Upper lobe of right lung (tissue), 1 donor: ENCODE measurements around the gene GLI3. TPM values are rescaled to one million over a fixed set of nuclear protein-coding genes. Genes with fewer than 3 reads are reported as not detected.

Experiments used
- ATAC-seq: fragments of 200-7000 bp; cut with Tn5 transposase; one replicate; pipeline ENCODE4 v1.9.1; 2020; ENCODE audit warnings: mild to moderate bottlenecking, moderate library complexity
- DNase-seq: peaks from one replicate; pipeline ENCODE4 v3.0.0-alpha.2; 2020
- H3K27ac ChIP-seq: fragments of 200-600 bp; one replicate; pipeline ENCODE4 v1.8.0; 2022
- H3K27me3 ChIP-seq: fragments of 200-600 bp; one replicate; pipeline ENCODE4 v1.8.0; 2022; ENCODE audit warnings: mild to moderate bottlenecking
- H3K36me3 ChIP-seq: fragments of 200-600 bp; one replicate; pipeline ENCODE4 v1.8.0; 2022
- H3K4me1 ChIP-seq: fragments of 200-600 bp; one replicate; pipeline ENCODE4 v1.8.0; 2022
- H3K4me3 ChIP-seq: fragments of 200-600 bp; one replicate; pipeline ENCODE4 v1.8.0; 2022; ENCODE audit warnings: mild to moderate bottlenecking
- H3K9me3 ChIP-seq: fragments of 200-600 bp; one replicate; pipeline ENCODE4 v1.8.0; 2022
- intact Hi-C: fragments of 100-400 bp; cut with DNase I; formaldehyde crosslinking; loops from one replicate; pipeline ENCODE4 v1.11.0; 2022
- total RNA-seq: library from RNA; stranded (reverse); fragmentation: NEBNext Ultra II Directional; extraction: Animal tissue kit (Norgen Biotek cat#: 25700); gene quantifications from one replicate; pipeline ENCODE4 v1.2.1, GENCODE V29; 2021
- TF ChIP-seq, protein P1 (sequence below): fragments of 200-600 bp; IDR thresholded peaks from one replicate; pipeline ENCODE4 v1.8.0; 2022; ENCODE audit warnings: antibody characterized with exemption
- donor health status: DM: no; HTN: yes; CAD: no; lungs with severe emphysema.

GLI3 gene
- total RNA-seq, 1 donor from 2014 or later, result 17.5 TPM

DNA sequence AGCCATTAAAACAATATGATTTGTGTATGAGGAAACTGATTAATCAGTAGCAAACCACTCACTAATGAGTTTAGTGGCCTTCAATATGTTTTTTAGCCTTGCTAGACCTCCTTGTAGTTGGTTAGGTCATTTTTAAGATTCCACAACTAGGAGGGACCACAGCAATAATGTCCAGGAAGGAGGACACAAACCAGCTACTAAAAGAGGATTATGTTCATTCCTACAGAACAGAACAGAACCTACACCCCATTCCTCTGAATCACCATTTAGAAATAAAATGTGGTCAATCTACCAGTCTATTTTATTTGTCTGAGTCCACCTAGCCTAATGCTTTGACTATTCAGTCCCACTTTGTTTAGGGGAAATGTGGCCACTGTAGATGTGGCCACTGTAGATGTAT lies 226.3 kb downstream of the GLI3 start:
- no peak for ATAC-seq
- H3K27me3 ChIP-seq, result no peaks in the 10 kb centered on the region
- TF ChIP-seq, protein P1, sequence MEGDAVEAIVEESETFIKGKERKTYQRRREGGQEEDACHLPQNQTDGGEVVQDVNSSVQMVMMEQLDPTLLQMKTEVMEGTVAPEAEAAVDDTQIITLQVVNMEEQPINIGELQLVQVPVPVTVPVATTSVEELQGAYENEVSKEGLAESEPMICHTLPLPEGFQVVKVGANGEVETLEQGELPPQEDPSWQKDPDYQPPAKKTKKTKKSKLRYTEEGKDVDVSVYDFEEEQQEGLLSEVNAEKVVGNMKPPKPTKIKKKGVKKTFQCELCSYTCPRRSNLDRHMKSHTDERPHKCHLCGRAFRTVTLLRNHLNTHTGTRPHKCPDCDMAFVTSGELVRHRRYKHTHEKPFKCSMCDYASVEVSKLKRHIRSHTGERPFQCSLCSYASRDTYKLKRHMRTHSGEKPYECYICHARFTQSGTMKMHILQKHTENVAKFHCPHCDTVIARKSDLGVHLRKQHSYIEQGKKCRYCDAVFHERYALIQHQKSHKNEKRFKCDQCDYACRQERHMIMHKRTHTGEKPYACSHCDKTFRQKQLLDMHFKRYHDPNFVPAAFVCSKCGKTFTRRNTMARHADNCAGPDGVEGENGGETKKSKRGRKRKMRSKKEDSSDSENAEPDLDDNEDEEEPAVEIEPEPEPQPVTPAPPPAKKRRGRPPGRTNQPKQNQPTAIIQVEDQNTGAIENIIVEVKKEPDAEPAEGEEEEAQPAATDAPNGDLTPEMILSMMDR, result no peak
- no peak for DNase-seq
- H3K4me1 ChIP-seq, result no peaks in the 10 kb centered on the region
- H3K36me3 ChIP-seq, result no peaks in the 10 kb centered on the region
- no peak overlapping the region for H3K27ac ChIP-seq
- H3K4me3 ChIP-seq, result no peak overlapping the region
- peaks cover 6% of the 10 kb centered on the region for H3K9me3 ChIP-seq
- intact Hi-C loops, result no loop called here

DNA sequence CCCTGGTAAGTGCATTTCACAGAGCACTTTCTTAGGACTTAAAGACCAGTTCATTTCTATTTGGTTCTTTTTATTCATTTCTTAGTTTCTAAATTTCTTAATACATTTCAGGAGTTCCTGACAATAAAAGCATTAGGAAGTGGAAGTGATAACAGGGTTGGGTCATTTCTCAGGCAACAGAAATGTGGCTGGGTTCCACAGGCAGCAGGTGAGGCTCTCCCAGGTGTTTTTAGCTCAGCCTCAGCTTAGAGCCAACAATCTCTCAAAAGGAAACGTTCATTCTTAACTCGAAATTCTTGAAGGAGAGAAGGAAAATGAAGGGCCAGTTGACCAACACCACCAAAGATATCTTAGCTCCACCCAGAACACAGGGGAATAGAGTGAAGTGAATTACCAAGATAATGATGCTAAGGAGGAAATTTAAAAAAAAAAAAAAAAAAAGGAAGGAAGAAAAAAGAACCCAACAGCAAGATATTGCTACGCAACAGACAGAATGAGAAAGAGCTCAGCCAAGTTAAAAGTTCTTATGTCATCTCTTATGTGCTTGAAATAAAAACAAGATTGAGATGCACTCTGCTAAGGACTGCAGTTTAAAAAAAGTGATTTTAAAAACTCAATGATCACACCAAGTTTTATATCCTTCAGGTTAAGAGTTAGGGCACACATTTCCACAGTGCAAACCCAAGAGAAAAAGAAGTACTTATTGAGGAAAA lies 230.1 kb downstream of the GLI3 start:
- Histone ChIP-seq H3K27ac (no peak overlapping the region), H3K4me1 (no peaks in the 10 kb centered on the region), H3K9me3 (no peaks in the 10 kb centered on the region), H3K27me3 (no peaks in the 10 kb centered on the region), H3K36me3 (no peaks in the 10 kb centered on the region), H3K4me3 (no peak overlapping the region)
- ATAC-seq, result no peak
- intact Hi-C loops, result no loop called here
- TF ChIP-seq, protein P1, result no peak
- no peak for DNase-seq

DNA sequence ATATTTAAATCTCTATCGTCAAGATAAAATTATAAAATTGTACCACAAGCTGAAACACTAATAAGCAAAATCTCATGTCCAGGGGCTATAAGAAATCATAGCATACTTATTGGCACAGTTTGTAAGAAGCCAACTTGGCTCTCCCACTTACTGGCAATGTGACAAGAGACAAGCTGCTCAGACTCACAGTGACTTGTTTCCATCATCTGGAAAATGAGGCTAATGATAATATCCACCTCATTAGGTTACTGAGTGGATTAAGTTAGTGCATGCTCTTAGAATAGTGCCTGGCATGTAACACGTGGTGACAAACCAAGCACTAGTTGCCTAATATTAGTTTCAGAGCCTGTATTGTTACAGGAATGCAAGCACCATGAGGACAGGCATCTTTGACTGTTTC lies 234.4 kb downstream of the GLI3 start:
- Histone ChIP-seq H3K4me1 (no peaks in the 10 kb centered on the region), H3K9me3 (no peaks in the 10 kb centered on the region), H3K4me3 (no peak overlapping the region), H3K27me3 (no peaks in the 10 kb centered on the region), H3K36me3 (no peaks in the 10 kb centered on the region), H3K27ac (no peak overlapping the region)
- TF ChIP-seq, protein P1, result no peak
- intact Hi-C loops, result no loop called here
- no peak for ATAC-seq
- no peak for DNase-seq

DNA sequence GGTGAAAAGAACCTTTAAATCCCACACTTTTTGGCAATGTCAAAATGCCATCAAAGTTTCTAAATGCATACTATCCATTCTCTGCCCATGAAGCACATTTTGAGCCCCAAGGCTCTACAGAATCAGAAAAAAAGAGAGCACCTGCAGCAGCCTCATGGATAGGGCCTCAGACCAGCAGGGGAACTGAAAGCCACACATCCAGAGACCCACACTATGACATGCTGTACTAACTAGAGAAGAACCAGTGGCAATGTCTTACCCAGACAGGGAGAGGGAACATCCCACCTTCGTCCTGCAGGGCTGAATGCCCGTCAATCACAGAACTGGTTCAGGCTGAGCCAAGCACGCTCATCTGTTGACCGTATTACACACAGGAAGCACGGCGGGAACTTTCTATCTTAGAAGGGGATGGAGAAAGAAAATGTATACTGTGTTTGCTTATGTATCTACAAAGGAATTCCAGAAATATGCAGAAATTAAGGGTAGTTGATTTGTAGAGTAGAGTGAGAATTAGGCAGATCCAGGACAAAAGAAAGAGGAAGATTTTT lies 237.2 kb downstream of the GLI3 start:
- H3K4me1 ChIP-seq, result peaks cover 6% of the 10 kb centered on the region
- ATAC-seq (no peak), DNase-seq (no peak)
- no peak overlapping the region for H3K27ac ChIP-seq
- H3K4me3 ChIP-seq, result no peak overlapping the region
- no peaks in the 10 kb centered on the region for H3K27me3 ChIP-seq
- intact Hi-C loops, result no loop called here
- H3K9me3 ChIP-seq, result no peaks in the 10 kb centered on the region
- TF ChIP-seq, protein P1, result no peak
- no peaks in the 10 kb centered on the region for H3K36me3 ChIP-seq

DNA sequence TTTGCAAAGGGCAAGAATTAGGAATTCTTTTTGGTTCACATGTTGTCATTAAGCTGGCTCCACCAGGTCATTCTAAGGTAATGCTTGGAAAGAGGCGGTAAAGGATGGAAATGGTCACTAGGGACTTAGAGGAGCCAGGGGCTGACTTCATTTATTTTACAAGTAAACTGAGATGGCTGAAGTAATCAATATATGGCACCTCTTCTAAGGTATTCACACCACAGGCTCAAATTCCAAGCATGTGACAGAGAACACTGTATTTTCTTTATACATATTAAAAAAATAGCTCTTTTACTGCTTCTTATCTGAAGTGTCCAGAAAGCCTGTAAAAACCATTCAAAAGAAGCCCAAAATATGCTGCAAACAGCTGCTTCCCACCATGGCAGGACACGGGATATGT lies 239.0 kb downstream of the GLI3 start:
- H3K27me3 ChIP-seq, result no peaks in the 10 kb centered on the region
- no peaks in the 10 kb centered on the region for H3K36me3 ChIP-seq
- intact Hi-C loops, result no loop called here
- H3K27ac ChIP-seq, result no peak overlapping the region
- DNase-seq, result no peak
- H3K4me1 ChIP-seq, result peaks cover 22% of the 10 kb centered on the region
- TF ChIP-seq, protein P1, result no peak
- H3K4me3 ChIP-seq, result no peak overlapping the region
- ATAC-seq, result no peak
- no peaks in the 10 kb centered on the region for H3K9me3 ChIP-seq
